T-helper 9 cell (primary cell): ENCODE measurements around the gene S100A10.

Experiments used
- DNase-seq: peaks from one replicate; pipeline ENCODE4 v3.0.0-alpha.2; 2020

S100A10 gene

DNA sequence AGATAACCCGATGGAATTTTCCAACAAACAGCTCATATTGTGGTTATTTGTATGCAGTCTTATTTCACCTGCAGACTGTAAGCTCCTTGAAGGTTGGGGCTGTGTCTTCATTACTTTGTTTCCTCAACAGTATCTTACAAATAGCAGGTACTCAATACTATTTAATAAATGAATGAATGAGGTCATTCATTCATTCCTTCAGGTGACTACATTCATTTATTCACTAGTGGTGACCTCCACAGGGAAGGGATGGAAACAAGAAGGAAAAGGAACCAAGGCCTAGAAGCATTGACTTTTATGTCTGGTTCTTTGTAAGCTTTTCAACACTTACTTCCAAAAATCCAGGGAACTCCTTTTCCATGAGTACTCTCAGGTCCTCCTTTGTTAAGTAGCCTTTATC, 7.9 kb downstream of the S100A10 start:
- no peak for DNase-seq

DNA sequence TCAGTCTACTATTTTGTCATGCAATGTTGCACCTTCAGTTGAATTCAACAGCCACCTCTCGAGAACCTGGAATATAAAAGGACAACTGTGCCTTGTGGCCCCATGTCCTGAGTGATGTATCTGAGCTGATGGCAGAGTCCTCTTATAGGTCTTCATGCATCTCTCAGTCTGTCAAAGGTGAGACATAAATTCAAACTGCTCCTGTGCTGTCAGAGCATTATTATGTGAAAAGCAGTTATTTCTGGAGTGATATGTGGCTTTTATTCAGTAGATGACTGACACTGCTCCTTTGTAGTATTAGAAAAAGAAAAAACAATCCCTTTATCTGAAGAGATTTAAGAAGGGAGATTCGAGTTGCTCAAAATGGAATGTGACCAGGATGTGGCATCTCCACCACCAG, 8.4 kb downstream of the S100A10 start:
- DNase-seq = no peak

DNA sequence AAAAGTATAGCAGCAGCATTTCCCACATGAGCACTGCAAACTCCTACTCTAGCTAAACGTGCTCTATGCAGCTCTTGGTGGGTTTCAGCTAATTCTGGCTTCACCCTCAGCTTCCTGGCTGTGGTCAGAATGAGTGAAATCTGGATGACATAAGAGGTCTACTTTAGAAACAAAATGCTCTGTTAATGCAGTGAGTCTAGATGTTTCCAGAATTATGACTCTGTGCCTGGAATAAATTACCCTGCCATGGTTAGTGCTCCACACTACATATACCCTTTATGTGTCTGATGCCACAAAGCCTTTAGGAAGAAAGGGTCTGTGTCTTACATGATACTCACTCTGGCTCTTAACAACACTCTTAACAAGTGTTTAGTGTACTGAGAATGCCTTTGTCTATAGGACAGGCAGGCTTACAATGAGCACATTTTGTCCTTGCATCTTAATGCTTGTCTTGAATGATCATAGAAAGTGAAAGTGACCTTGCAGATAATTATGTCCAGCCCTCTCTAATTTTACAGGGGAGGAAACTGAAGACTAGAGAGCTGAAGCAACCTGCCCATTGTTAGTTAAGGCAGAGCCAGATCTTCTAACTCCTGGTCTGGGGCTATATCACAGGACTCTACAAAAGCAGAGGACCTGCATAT, 9.2 kb downstream of the S100A10 start:
- DNase-seq = no peak

DNA sequence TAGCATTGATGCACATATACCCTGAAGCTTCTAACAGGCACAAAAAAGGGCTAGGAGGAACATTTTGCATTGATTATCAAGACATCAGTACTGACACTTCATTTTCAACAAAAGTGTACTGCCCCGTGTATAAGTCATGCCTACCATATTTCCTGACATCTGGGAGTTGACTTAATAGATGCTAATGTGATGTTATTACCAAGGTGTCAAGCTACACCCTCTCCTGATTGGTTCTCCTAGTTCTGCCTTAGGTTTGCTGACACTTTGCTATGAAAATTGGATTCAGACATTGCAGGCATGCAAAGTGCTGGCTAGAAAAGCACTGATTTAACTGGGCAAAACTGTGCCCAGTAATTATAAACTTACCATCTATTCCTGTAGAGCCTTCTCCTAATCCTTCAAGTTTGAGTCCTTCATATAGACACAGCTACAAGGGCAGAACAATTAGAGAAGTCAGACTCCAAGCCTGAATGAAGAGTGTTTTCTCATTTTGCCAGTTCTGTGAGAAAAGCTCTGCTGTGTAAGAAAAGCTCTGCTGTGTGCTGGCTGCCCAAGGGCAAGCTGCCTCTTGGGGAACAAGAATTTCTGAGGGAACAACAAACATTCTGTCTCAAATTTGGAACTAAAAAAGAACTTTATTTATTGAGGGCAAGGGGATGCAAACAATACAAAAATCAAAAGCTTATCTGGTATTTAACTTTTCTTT, 11.2 kb downstream of the S100A10 start:
- DNase-seq = no peak

DNA sequence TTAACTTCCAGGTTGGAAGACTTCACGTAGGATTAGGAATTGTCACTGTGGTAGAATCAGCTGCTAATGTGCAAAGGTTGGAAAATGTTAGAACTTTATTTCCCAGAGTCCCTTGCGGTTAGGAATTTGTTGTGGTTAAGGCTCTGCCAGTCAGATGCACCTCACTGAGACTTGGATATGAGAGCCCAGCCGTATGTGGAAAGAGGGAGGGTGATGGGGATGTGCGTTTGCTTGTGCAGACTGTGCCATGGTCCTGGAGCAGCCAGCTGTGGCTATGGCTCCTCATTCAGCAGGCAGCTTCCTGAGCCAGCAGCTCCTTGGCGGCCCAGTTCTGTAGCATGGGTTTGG, 12.5 kb downstream of the S100A10 start:
- DNase-seq = no peak

DNA sequence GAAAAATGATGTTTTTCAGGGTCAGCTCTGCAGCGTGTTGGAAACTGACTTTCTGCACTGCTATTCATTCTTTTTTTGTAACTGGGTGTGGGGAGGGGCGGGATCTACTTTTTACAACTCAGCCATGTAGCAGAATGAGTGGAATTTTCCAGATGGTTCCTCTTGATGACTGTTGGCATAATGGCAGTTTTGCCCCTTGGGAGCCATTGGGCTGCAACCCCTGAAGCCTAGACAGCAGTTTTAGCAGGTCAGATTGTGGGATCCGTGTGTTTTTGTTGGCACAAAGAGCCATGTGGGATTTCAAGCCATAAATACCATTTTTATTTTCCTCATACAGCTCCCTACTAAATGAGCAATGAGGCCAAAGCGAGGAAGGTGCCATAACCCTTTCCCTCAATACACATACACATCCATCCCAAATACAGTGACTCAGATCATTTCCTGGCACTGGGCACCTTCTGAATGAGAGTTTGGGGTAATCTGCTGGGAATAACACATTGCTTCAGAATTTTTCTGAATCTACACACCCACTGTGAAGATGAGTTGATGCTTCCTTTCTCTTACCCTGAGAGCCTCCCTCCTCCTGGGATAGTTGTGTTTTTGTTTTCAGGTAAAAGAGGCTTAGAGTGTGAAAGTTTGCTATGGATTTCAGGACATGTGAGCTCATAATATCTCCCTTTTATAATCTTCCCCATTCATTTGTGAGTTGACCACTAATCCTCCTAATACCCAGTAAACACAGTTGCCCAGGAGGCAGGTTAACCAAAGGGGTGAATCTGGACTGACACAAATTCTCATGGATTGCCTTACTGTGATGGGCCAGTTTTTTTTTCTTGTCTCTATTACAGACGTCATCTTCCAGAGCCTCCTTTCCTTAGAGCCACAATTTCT, 13.1 kb downstream of the S100A10 start:
- DNase-seq = no peak

DNA sequence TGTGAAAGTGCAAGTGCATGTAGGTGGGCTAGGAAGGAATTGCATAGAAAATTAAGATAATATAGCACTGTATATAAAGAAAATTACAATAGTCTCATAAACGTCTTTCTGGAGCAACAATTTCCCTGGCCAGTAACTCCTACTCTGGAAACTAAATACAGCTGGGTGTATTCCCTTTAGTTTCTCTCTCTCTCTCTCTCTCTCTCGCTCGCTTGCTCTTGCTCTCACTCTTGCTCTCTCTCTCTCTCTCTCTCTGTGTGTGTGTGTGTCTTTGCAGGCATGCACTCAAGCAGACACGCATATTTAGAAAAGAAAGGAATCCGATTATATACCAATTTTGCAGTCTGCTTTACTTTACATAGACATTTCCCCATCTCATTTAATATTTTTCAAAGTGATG, 14.7 kb downstream of the S100A10 start:
- no peak for DNase-seq

DNA sequence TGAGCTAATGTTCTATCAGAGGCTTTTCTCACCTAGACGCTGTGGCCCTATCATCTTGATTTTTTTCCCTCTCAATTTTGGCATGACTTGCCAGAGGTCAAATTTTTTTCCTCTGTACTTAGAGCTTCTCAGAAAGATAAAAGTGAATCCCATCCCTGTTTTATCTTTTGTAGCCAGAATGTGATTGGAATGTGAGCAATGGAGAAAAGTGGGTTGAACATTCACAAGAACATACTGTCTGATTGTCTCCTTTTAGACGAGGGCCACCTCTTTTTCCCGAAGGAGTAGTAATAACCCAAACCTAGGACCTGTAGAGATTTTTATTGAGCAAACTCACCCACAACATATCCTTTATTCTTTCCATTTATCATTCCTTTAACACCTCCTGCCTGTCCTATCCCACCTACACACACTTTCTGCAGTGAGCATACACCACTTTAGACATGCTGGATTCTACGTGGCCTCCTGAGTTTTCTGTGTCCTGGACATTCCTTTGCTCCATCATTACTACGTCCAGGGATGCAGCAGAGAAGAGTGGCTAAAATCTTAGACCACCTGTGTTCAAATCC, 15.9 kb downstream of the S100A10 start:
- no peak for DNase-seq

DNA sequence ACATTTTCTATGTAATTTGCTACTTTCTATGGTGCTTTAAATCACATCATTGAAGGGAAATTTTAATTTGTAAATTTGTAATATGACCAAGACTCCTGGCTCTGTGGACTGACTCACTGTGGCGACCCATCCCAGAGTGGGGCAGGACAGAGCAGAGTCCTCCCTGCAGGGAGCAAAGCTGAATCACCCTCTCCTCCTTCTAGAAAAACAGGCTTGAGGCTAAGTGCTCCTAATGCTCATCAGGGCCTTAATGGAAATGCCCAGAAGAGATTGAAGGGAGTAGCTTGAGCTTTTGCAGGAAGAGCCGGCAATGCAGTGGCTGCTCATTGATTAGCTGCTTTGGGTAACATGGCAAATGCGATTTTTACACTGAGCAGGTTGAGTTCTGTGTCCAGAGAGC, 16.8 kb downstream of the S100A10 start:
- no peak for DNase-seq

DNA sequence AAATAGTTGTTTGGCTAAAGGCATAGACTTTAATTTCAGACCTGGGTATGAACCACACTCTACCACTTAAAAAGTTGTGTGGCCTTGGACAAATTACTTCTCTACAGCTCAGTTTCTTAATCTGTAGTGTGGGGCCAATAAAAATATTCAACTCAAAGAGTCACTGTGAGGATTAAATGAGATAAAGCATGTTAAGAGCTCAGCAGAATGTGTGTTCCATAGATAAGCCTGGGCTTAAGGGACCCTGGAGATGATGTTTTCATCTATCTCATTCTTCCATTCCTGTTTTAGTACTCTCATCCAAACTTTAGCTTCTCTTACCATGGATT, 17.7 kb downstream of the S100A10 start:
- no peak for DNase-seq

DNA sequence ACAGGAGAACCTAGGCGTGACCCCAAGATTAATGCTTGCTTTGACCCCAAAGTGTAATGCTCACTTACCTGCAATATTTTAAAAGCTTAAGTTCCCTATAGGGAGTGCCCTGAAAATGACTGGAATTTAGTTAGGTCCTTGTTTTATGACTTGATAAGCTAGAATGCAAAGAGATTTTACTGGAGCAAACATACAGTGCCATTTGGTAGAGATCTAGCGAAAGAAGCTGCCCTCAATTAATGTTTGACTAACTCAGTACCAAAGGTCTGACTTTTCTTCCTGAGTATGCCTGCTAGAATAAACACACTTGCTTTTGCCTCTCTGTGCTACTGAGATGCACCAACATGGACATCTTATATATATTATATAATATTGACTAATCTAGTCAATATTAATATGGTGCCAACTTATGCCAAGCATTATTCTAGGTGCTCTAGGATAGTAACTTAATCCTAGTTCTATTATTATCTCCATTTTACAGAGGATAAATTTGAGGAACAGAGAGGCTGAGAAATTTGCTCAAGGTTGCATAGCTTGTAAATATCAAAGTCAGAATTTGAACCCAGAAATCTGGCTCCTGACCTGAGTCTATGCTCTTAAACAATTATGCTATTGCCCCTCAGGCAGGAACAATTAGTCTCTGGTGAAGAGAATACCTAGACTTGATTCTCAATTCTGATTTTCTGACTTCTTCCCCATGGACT, 18.2 kb downstream of the S100A10 start:
- DNase-seq = no peak

DNA sequence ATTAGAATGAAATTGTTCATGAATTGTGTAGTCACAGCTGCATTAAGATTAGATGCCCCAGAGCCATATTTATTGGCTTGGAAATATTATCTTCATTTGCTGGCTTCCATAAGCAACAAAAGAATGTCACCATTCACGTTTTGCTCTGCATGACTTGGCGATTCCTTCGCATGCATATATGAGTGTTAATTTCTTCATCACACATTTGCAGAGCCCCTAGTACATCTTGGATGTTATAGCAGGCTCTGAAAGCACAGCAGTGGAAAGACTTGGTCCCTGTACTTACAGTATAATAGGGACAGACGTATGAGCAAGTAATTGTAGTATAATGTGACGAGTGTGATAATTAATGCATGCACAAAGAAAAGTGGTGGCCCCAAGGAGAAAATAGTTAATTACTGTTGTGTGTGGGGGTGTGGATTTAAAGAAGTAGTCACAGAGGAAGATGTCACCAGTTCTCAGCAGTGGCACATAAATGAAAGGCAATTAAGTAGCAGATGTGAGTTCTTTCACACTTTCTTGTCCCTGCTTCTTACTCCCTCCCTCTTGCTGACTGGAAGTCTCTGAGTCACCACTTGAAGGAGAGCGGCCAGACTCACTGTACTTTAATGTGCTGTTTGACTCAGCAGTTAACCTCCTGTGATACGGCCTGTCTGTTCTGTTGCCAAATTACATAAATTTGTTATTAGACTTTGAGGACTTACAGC, 21.0 kb downstream of the S100A10 start:
- DNase-seq = no peak

DNA sequence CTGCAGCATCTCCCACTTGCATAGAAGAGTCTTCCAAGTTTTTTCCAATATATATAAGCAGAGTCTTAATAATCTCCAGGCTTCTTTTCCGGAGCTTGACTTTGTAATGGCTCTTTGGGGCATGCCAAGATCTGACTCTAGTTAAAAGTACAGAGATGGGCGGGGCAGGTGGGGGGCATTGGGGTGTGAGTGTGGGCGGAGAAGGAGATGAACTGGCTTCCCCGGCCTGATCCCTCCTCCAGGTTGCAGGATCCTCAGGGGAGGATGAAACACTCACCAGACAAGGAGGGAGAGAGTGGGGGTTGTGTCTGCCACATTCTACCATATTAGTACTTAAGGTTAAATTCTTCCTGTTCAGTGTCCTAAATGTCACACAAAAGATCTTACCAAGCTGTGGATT, 23.0 kb downstream of the S100A10 start:
- no peak for DNase-seq

DNA sequence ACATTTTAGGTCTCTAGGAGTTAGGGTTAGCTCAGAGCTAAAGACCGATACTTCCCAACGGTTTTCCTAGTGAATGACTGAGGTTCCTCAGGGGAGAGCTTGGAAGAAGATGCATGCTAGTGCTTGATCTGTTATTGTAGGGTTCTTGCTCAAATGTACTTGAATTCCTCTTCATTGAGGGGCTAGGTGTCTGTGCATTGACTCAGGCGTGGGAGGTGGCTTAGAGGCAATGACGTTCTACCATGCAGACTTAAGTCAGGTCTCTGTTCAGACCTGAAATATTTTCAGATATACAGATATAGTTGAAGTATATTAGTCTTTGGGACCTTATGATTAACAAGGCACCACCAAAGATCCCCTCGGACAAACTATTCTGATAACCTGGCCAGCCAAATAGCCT, 23.5 kb downstream of the S100A10 start:
- no peak for DNase-seq

DNA sequence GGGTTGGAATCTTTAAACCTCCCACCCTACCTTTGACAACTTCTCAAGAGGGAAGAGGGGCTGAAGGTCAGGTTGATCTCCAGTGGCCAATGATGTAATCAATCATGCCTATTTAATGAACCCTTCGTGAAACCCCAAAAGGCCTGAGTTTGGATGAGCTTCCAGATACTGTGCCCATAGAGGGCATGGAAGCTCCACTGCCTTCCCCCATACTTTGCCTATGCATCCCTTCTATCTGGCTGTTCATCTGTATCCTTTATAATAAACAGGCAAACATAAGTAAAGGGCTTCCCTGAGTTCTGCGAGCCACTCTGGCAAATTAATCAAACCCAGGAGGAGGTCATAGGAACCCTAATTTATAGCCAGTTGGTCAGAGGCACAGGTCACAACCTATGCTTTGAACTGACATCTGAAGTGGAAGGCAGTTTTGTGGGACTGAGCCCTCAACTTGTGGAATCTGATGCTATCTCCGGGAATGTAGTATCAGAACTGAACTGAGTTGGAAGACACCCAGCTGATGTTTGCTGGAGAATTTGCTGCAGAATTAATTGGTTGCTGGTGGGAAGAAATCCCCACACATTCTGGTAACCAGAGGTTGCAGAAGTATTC, 24.8 kb downstream of the S100A10 start:
- DNase-seq = no peak

DNA sequence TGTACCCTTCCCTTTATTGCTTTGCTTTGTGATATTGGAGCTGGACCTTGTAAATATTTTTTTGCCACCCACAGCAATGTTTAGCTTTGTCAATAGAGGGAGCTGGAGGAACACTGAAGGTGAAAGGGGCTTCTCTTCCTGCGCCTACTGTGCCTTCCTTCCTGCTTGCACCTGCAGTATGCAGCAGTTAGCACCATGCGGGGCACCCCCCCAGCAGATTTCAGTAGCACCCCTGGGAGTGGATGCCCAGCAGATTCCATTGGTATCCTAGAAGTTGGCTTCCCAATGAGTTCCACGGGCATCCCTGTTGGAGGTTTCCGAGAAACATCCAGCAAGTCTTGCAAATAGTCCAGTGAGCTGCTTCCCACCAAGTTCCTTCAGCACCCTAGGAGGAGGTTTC, 25.6 kb downstream of the S100A10 start:
- peak; percentile 17 for DNase-seq

DNA sequence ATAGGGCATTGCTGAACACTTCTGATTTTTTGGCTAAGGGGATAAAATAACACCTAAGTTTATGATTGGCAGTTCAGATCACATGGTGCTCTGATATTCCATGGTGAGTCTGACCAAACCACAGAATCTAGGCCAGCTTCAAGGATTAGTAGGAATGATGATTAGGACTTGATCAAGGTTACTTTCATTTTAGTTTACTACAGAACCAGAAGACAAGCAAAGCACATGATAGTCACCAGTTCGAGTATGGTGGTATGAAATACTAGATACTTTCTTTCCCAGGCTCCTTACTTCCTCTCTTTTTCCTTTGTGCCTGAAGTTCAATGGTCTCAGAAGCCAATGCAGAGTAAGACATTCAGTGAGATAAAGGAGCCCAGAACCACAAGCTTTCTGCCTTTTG, 26.6 kb downstream of the S100A10 start:
- no peak for DNase-seq

DNA sequence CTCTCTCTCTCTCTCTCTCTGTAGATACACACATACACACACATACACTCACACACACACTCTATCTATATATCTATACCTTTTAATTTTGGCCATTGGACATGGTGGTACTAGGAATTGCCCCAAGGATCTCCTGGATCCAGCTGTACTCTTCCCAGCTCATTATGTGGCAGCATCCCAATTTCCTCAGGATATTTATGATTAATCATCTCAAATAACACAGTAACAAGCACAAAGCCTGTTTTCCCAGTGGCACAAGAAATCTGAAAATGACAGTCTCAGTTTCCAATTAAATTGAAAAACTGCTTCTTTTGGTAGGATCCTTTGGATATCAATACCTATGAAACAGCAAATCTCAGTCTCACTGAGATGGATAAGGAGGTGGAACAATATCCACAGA, 27.6 kb downstream of the S100A10 start:
- no peak for DNase-seq

DNA sequence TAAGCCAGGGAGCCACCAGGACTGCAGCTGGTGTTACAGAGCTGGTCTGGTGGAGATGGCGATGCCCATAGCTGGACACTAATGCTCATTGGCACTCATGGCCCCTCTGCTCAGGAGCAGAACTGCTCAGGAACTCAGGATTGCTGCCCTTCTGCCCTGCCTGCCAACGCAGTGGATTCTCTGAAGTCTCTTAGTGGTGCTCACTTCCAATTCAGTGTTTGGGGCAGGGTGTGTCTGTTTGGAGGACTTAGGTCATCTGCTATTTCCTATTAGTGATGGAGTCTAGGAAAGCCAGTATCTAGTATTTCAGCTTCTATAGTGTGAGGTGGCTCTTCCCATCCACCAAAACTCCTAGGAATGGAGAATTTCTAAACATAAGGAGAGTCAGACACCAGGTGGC, 29.1 kb downstream of the S100A10 start:
- DNase-seq = no peak

DNA sequence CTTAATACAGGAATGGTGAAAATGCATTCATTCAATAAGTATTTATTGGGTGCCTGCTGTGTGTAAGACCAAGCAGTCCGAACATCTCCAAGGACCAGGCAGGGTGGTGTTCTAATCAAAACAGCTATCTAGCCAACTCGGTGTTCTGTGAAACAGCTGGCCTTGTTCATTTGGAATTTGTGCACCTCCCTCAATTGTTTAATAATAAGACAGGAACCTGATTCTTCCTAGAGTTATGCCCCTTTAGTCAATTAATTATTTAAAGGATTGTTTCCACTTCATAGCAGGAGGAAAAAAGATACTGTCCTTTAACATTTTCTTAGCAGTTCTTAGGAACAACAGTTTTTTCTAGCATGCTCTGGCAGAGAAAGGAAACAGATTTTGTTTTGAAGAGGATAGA, 30.4 kb downstream of the S100A10 start:
- DNase-seq = no peak

DNA sequence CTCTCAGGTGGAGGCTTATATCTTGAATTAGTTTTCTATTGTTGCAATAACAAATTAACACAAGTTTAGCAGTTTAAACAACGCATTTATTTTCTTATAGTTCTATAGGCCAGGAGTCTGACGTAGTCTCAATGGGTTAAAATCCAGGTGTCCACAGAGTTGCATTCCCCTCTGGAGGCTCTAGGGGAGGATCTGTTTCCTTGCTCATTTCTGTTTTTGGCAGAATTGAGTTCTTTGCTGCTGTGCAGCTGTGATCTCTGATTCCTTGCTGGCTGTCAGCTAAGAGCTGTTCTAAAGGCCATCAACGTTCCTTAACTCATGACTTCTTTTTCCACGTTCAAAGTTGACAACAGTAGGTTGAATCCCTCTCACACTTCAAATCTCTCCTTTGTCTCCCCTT, 31.8 kb downstream of the S100A10 start:
- DNase-seq = no peak
